ENCODE data around the gene ARID1B. TPM values are rescaled to one million over a fixed set of nuclear protein-coding genes. Genes with fewer than 3 reads are reported as not detected.

Gene ARID1B
- total and polyA plus RNA-seq, 10 of the 15 experiments (the other 5 are each of a cell fraction or from before 2014, with no cell fraction given) = 24.7 to 133 (median 54.6) TPM

- TF ChIP-seq IKZF1 (conservative IDR thresholded peaks at IDR 0.05) = no peak
- TF ChIP-seq ZBTB40 (IDR thresholded peaks at IDR 0.05; ENCODE audit: borderline replicate concordance) = no peak
Observed at GRCh38 chr6:156912431-156912830, 135.3 kb downstream of the ARID1B start (continued).

- no TSS peak for BruUV-seq (replicated peaks)
- no peak for DNase-seq (ENCODE audit: low read depth, low spot score)
- ChIA-PET CTCF (no interaction called here), POLR2A (no interaction called here), RAD21 (ENCODE audit: unreplicated experiment) (no interaction called here), SMC1A (ENCODE audit: uncharacterized antibody, unreplicated experiment) (interaction anchor here (0.7 kb wide), 1 partner anchor 11 kb away, joined by 3 read pairs; no protein-coding TSS in a partner anchor)
- Histone ChIP-seq H3K36me3 (ENCODE audit: control insufficient read depth in 2 of 2, insufficient read depth in 2 of 2, low read length in 1 of 2) (no peaks in the 10 kb centered on the region), H3K79me2 (ENCODE audit: control insufficient read depth, insufficient read depth, low read length) (peaks cover 65% of the 10 kb centered on the region), H3K9me3 (replicated peaks; ENCODE audit: control insufficient read depth, insufficient read depth, low read length) (no peaks in the 10 kb centered on the region), H3K4me1 (ENCODE audit: control insufficient read depth, insufficient read depth, low read length) (peaks cover 20% of the 10 kb centered on the region), H3K9ac (ENCODE audit: control insufficient read depth, insufficient read depth, low read length) (no peak overlapping the region), H4K20me1 (ENCODE audit: control insufficient read depth, insufficient read depth) (no peaks in the 10 kb centered on the region), H3K4me3 (no peak overlapping the region), H3K27me3 (replicated peaks in 1 of 2; ENCODE audit: control insufficient read depth in 2 of 2, insufficient read depth in 2 of 2, low read length in 1 of 2) (no peaks in the 10 kb centered on the region), H3K27ac (ENCODE audit: control insufficient read depth, insufficient read depth) (no peak overlapping the region), H3K4me2 (ENCODE audit: control insufficient read depth, insufficient read depth) (no peak overlapping the region), H2AFZ (ENCODE audit: control insufficient read depth, low read depth, low read length) (no peak overlapping the region)
- 97% methylated on average over 7 of the region's 7 CpGs for WGBS (ENCODE audit: insufficient coverage, insufficient replicate concordance, low lambda C conversion rate, missing lambda C conversion rate)
- in situ Hi-C loops (cut with MboI) (no loop called here), intact Hi-C loops (cut with micrococcal nuclease; ENCODE audit: unreplicated experiment) (no loop called here)
- no peak for ATAC-seq
- no peak for FAIRE-seq
- TF ChIP-seq ZNF274 (IDR thresholded peaks at IDR 0.05; ENCODE audit: insufficient read depth, insufficient read length) = no peak
- TF ChIP-seq ELK1 (IDR thresholded peaks at IDR 0.05; ENCODE audit: low read depth, low read length) = no peak
- no peak for TF ChIP-seq NR2C1 (IDR thresholded peaks at IDR 0.05)
- no peak for TF ChIP-seq FOXK2 (IDR thresholded peaks at IDR 0.05)
Observed at GRCh38 chr6:156914181-156914580, 137.0 kb downstream of the ARID1B start.

Data from GM12878 (cell line).